ENCODE measurements around the gene TMEM26. TPM values are rescaled to one million over a fixed set of nuclear protein-coding genes. Genes with fewer than 3 reads are reported as not detected.

TMEM26 gene
- total and polyA plus RNA-seq, 9 donors: 0.12 to 2.9 (median 1.1) TPM

DNA sequence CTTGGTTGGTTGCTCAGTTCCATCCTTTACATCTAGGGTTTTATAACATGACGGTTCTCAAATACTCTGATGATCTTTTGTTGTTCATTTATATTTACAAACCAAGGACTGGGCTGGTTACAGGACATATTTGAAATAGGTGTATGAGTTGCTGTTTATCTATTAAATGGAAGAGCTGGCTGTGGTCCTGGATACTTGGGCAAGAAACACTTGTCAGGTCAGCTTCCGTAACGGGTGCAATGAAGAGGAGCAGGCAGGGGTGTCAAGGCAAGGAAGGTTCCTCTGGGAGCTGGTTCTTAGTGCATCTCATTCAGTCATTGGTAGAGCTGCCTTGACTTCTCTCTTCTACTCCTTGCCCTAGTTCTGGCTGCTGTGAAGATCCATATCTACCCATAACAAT is 4.8 kb upstream of the TMEM26 start:
- Histone ChIP-seq H3K36me3 (no peaks in the 10 kb centered on the region), H3K27ac (no peak overlapping the region), H3K9me3 (no peaks in the 10 kb centered on the region), H3K4me1 (ENCODE audit: insufficient read depth) (peaks cover 4% of the 10 kb centered on the region), H3K27me3 (no peaks in the 10 kb centered on the region), H3K4me3 (no peak overlapping the region)
- TF ChIP-seq POLR2A (IDR thresholded peaks at IDR 0.05): no peak
- TF ChIP-seq, protein P1, sequence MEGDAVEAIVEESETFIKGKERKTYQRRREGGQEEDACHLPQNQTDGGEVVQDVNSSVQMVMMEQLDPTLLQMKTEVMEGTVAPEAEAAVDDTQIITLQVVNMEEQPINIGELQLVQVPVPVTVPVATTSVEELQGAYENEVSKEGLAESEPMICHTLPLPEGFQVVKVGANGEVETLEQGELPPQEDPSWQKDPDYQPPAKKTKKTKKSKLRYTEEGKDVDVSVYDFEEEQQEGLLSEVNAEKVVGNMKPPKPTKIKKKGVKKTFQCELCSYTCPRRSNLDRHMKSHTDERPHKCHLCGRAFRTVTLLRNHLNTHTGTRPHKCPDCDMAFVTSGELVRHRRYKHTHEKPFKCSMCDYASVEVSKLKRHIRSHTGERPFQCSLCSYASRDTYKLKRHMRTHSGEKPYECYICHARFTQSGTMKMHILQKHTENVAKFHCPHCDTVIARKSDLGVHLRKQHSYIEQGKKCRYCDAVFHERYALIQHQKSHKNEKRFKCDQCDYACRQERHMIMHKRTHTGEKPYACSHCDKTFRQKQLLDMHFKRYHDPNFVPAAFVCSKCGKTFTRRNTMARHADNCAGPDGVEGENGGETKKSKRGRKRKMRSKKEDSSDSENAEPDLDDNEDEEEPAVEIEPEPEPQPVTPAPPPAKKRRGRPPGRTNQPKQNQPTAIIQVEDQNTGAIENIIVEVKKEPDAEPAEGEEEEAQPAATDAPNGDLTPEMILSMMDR (IDR thresholded peaks at IDR 0.05): no peak
- TF ChIP-seq EP300 (IDR thresholded peaks at IDR 0.05): no peak
- no peak for DNase-seq
- intact Hi-C loops (cut with DNase I): no loop called here
- WGBS, 3 donors: 75 to 98% (median 97%) methylated on average over 3 of the region's 3 CpGs

DNA sequence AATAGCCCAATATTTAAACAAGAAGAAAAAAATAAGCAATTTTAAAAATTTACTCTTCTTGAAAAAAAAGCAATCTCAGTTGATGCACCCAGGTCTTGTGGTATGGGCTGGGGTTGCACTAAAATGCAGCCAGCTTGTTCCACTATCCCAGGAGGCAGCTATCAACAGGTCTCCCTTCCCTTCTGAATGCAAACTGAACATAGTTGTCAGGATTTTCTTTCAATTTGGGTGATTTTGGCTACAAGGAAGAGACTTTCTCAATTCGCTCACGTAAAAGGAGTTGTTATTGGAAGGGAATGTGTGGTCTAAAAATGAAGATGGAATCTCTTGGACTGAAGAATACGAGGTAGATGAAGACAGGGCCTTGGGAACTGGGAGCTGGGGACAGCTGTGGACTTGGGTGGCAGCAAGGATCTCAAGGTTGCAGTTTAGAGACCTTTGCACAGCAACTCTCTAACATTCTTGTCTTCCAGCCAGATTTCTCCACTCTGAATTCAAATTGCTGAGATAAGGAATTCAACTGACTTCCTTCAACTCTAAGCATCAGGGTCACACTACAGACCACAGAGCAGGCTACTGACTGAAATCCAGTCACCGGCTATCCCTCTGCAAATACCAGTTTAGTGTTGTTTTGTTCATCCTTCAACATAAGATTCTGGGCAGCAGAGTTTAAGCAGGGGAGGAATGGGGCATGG is 3.1 kb upstream of the TMEM26 start:
- TF ChIP-seq EP300 (IDR thresholded peaks at IDR 0.05): no peak
- TF ChIP-seq POLR2A (IDR thresholded peaks at IDR 0.05): no peak
- TF ChIP-seq, protein P1 (IDR thresholded peaks at IDR 0.05): no peak
- Histone ChIP-seq H3K9me3 (no peaks in the 10 kb centered on the region), H3K4me3 (no peak overlapping the region), H3K36me3 (no peaks in the 10 kb centered on the region), H3K4me1 (ENCODE audit: insufficient read depth) (peaks cover 4% of the 10 kb centered on the region), H3K27me3 (no peaks in the 10 kb centered on the region), H3K27ac (no peak overlapping the region)
- WGBS, 3 donors: 16 to 32% (median 19%) methylated on average over 4 of the region's 4 CpGs
- intact Hi-C loops (cut with DNase I): no loop called here
- no peak for DNase-seq

DNA sequence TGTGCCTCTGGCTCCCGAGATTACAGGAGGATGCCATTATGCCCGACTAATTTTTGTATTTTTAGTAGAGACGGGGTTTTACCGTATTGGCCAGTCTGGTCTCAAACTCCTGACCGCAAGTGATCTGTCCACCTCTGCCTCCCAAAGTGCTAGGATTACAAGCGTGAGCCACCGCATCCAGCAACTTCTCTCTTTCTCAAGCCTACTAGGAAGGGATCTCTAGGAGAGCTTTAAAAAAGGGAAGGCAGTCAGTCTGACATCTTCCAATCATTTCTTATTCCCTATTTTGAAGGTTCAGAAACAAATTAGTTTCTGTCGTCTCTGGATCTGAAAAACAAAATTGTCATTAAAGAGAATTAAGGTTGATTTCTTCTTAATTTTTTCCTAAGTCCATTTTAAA is 2.5 kb upstream of the TMEM26 start:
- DNase-seq: no peak
- Histone ChIP-seq H3K27me3 (no peaks in the 10 kb centered on the region), H3K9me3 (no peaks in the 10 kb centered on the region), H3K4me3 (no peak overlapping the region), H3K27ac (no peak overlapping the region), H3K36me3 (no peaks in the 10 kb centered on the region), H3K4me1 (ENCODE audit: insufficient read depth) (peaks cover 4% of the 10 kb centered on the region)
- intact Hi-C loops (cut with DNase I): no loop called here
- TF ChIP-seq, protein P1 (IDR thresholded peaks at IDR 0.05): no peak
- TF ChIP-seq EP300 (IDR thresholded peaks at IDR 0.05) (no peak), POLR2A (IDR thresholded peaks at IDR 0.05) (no peak)
- 95 to 99% (median 96%) methylated on average over 8 of the region's 8 CpGs for WGBS, 3 donors

DNA sequence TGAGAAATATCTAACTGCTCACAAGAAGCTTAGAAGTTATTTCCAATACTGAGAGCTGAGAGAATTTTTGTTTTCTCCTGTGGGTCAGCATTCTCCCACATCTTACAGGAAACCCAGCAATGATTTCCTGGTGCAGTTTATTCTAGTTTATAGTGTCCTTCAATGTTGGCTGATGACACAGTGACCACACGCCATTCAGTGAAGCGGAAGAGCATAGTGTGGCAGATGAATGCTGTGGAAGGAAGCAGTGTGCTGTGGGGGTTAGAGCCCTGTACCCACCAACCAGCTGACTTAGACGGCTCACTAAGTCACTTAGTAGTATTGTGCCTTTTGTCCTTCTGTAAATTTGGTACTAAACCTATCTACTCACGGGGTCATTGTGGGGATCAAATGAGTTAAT is 1.4 kb upstream of the TMEM26 start:
- DNase-seq: no peak
- intact Hi-C loops (cut with DNase I): no loop called here
- WGBS, 3 donors: 91 to 94% (median 92%) methylated on average over 4 of the region's 4 CpGs
- Histone ChIP-seq H3K9me3 (no peaks in the 10 kb centered on the region), H3K4me1 (ENCODE audit: insufficient read depth) (peaks cover 4% of the 10 kb centered on the region), H3K36me3 (no peaks in the 10 kb centered on the region), H3K4me3 (no peak overlapping the region), H3K27ac (no peak overlapping the region), H3K27me3 (no peaks in the 10 kb centered on the region)
- TF ChIP-seq EP300 (IDR thresholded peaks at IDR 0.05) (no peak), POLR2A (IDR thresholded peaks at IDR 0.05) (no peak)
- TF ChIP-seq, protein P1 (IDR thresholded peaks at IDR 0.05): no peak

All from ovary (tissue), 9 donors.